Osteocyte (in vitro differentiated cells): ENCODE data around the gene RPAP2. TPM values are rescaled to one million over a fixed set of nuclear protein-coding genes. Genes with fewer than 3 reads are reported as not detected.
"Not testable (repeated sequence)": the region's sequence is repeated elsewhere in the genome, so short reads cannot be mapped to it uniquely, and the experiment has no call there.

Source experiments
- DNase-seq: peaks from one replicate; pipeline ENCODE4 v3.0.0; 2021; ENCODE audit warnings: mixed read lengths; ENCODE audit not compliant: unreplicated experiment; ENCODE audit errors: extremely low spot score
- H3K27ac Mint-ChIP-seq: one replicate; pipeline ENCODE4 v1.8.0; 2021; ENCODE audit warnings: mild to moderate bottlenecking, mixed read lengths; ENCODE audit not compliant: unreplicated experiment
- H3K27me3 Mint-ChIP-seq: one replicate; pipeline ENCODE4 v1.8.0; 2021; ENCODE audit warnings: mixed read lengths; ENCODE audit not compliant: unreplicated experiment
- H3K36me3 Mint-ChIP-seq: one replicate; pipeline ENCODE4 v1.8.0; 2021; ENCODE audit warnings: mixed read lengths; ENCODE audit not compliant: unreplicated experiment
- H3K4me1 Mint-ChIP-seq: one replicate; pipeline ENCODE4 v1.8.0; 2021; ENCODE audit warnings: mixed read lengths; ENCODE audit not compliant: unreplicated experiment
- H3K4me3 Mint-ChIP-seq: one replicate; pipeline ENCODE4 v1.8.0; 2021; ENCODE audit warnings: mild to moderate bottlenecking, moderate library complexity, mixed read lengths; ENCODE audit not compliant: unreplicated experiment
- H3K9me3 Mint-ChIP-seq: one replicate; pipeline ENCODE4 v1.8.0; 2021; ENCODE audit warnings: mixed read lengths; ENCODE audit not compliant: unreplicated experiment
- total RNA-seq: library from RNA; stranded (reverse); gene quantifications from 2 replicates; pipeline ENCODE4 v1.2.1, GENCODE V29; 2021
- TF ChIP-seq, protein P1 (sequence below): fragments of 200-600 bp; sonication (generic); IDR thresholded peaks from 2 replicates; pipeline ENCODE4 v1.5.0; 2021; ENCODE audit warnings: antibody characterized with exemption, mild to moderate bottlenecking, moderate library complexity

RPAP2 gene
- total RNA-seq, 1 donor from 2014 or later: 32.6 TPM

DNA sequence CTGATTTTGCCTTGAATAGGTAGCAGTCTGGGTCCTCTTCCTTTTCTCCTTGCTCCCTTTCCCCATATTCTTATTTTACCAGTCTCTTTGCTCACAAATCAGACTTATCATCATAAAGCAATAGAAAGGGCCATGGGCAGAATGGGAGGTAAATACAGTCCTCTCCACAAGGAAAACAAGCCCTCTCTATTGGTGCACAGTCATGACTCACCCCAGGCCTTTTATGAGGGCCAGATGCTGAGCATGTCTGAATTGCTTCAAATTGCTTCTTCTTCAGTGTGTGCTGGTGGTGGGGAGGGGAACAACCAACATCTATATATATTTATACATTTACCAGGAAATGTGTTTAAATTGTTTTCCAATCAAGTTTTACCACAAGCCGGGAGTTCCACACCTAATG, 112.7 kb downstream of the RPAP2 start:
- Mint-ChIP-seq H3K27ac (no peak overlapping the region), H3K27me3 (no peaks in the 10 kb centered on the region), H3K4me1 (no peaks in the 10 kb centered on the region), H3K9me3 (no peaks in the 10 kb centered on the region), H3K36me3 (no peaks in the 10 kb centered on the region), H3K4me3 (no peak overlapping the region)
- TF ChIP-seq, protein P1, sequence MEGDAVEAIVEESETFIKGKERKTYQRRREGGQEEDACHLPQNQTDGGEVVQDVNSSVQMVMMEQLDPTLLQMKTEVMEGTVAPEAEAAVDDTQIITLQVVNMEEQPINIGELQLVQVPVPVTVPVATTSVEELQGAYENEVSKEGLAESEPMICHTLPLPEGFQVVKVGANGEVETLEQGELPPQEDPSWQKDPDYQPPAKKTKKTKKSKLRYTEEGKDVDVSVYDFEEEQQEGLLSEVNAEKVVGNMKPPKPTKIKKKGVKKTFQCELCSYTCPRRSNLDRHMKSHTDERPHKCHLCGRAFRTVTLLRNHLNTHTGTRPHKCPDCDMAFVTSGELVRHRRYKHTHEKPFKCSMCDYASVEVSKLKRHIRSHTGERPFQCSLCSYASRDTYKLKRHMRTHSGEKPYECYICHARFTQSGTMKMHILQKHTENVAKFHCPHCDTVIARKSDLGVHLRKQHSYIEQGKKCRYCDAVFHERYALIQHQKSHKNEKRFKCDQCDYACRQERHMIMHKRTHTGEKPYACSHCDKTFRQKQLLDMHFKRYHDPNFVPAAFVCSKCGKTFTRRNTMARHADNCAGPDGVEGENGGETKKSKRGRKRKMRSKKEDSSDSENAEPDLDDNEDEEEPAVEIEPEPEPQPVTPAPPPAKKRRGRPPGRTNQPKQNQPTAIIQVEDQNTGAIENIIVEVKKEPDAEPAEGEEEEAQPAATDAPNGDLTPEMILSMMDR: no peak
- no peak for DNase-seq

DNA sequence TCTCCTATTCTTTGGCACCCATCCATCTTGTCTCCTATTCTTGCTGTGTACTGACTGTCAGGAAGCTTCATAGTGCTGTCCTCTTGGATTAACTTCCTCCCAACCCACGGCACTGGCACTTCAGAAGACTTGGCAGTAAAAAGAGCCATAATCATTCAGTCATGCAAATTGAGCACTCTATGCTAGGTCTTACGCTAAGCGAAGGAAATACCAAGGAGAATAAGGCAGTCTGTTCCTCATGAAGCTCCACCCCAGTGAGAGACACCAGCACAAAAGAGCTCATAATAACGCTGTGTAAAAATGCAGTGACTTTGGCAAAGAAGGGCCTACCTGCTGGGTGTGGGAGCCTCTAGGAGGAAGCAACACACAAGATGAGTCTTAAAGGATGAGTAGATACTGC, 120.8 kb downstream of the RPAP2 start:
- Mint-ChIP-seq H3K36me3 (no peaks in the 10 kb centered on the region), H3K27me3 (peaks cover 9% of the 10 kb centered on the region), H3K27ac (no peak overlapping the region), H3K9me3 (no peaks in the 10 kb centered on the region), H3K4me3 (no peak overlapping the region), H3K4me1 (no peaks in the 10 kb centered on the region)
- TF ChIP-seq, protein P1: no peak
- DNase-seq: no peak

- TF ChIP-seq, protein P1: no peak
- H3K4me3 Mint-ChIP-seq: no peak overlapping the region
- no peak overlapping the region for H3K27ac Mint-ChIP-seq
- no peak for DNase-seq
- no peaks in the 10 kb centered on the region for H3K36me3 Mint-ChIP-seq
- peaks cover 15% of the 10 kb centered on the region for H3K27me3 Mint-ChIP-seq
- no peaks in the 10 kb centered on the region for H3K4me1 Mint-ChIP-seq
- H3K9me3 Mint-ChIP-seq: no peaks in the 10 kb centered on the region
Measured at GRCh38 chr1:92424381-92424780, 125.5 kb downstream of the RPAP2 start.

DNA sequence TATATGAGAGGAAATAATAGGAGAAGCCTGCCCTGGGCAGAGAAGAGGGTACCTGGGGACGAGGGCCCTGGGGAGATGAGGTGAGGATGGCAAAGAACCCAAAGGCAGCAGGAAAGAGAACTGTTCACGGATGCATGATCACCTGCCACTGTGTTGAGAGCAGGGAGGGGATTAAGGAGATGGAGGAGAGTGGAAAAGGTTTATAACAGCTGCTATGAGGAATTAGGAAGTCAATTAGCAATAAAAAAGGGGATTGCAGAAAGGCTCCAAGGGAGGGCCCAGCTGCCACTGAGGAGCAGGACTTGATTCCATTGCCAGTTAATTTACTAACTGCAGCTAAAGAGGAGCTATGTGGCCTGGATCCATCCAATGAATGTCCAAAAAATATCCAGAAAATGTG, 126.8 kb downstream of the RPAP2 start:
- H3K9me3 Mint-ChIP-seq: no peaks in the 10 kb centered on the region
- TF ChIP-seq, protein P1: no peak
- H3K36me3 Mint-ChIP-seq: no peaks in the 10 kb centered on the region
- no peak overlapping the region for H3K4me3 Mint-ChIP-seq
- DNase-seq: no peak
- H3K4me1 Mint-ChIP-seq: no peaks in the 10 kb centered on the region
- no peak overlapping the region for H3K27ac Mint-ChIP-seq
- peaks cover 13% of the 10 kb centered on the region for H3K27me3 Mint-ChIP-seq

- Mint-ChIP-seq H3K4me3 (no peak overlapping the region), H3K27me3 (peaks cover 25% of the 10 kb centered on the region), H3K27ac (no peak overlapping the region), H3K9me3 (no peaks in the 10 kb centered on the region), H3K36me3 (no peaks in the 10 kb centered on the region), H3K4me1 (no peaks in the 10 kb centered on the region)
- DNase-seq: no peak
- TF ChIP-seq, protein P1: no peak
Measured at GRCh38 chr1:92430030-92430429, 131.2 kb downstream of the RPAP2 start.

GRCh38 chr1:92434572-92434971, 135.7 kb downstream of the RPAP2 start:
- not testable (repeated sequence) for H3K36me3 Mint-ChIP-seq, DNase-seq, H3K4me1 Mint-ChIP-seq, H3K4me3 Mint-ChIP-seq, H3K27ac Mint-ChIP-seq, H3K9me3 Mint-ChIP-seq
- peaks cover 21% of the 10 kb centered on the region for H3K27me3 Mint-ChIP-seq
